Pancreas (tissue), 10 donors: ENCODE results near the gene LGALS16. TPM values are rescaled to one million over a fixed set of nuclear protein-coding genes. Genes with fewer than 3 reads are reported as not detected.
"Not testable (repeated sequence)": the region's sequence is repeated elsewhere in the genome, so short reads cannot be mapped to it uniquely, and the experiment has no call there.

Experiments used
- ATAC-seq, 4 donors: fragments of 200-7000 bp; cut with Tn5 transposase; one replicate each; pipeline versions ENCODE4 v1.8.0 to v1.9.1; 2020; ENCODE audit warnings: mild to moderate bottlenecking in 4 of 4, moderate library complexity in 4 of 4
- DNase-seq, 6 donors: peaks; one replicate each; pipeline ENCODE4 v3.0.0-alpha.2; 2020
- FAIRE-seq: peaks from 2 replicates; lab custom pipeline; 2012; peaks lifted over from hg19 to GRCh38; lab: Jason Lieb, UNC
- H3K27ac ChIP-seq, 4 donors: fragments of 200-600 bp; sonication (generic); 1 replicate in 3 of 4; 2 replicates in 1 of 4; pipeline versions ENCODE4 v1.5.0 to v1.8.0; 2020
- H3K27me3 ChIP-seq, 4 donors: fragments of 200-600 bp; one replicate each; pipeline ENCODE4 v1.8.0; 2021
- H3K36me3 ChIP-seq, 3 donors: fragments of 200-600 bp; sonication (generic) in 1 of 3; one replicate each; pipeline versions ENCODE4 v1.5.0 to v1.8.0; 2020 to 2021
- H3K4me1 ChIP-seq, 3 donors: fragments of 200-600 bp; one replicate each; pipeline ENCODE4 v1.8.0; 2021
- H3K4me3 ChIP-seq, 4 donors: fragments of 200-600 bp; sonication (generic) in 2 of 4; one replicate each; pipeline versions ENCODE4 v1.5.0 to v1.8.0; 2020 to 2021
- H3K9me3 ChIP-seq, 4 donors: fragments of 200-600 bp; one replicate each; pipeline ENCODE4 v1.8.0; 2021
- WGBS, 2 donors: extraction: QIAGEN DNeasy Blood & Tissue Kit; methylation state at CpG; one replicate each; pipeline ENCODE4 v1.1.7; 2013; 5-methylcytosine and 5-hydroxymethylcytosine counted together
- intact Hi-C, 3 donors: fragments of 100-400 bp; cut with DNase I; formaldehyde crosslinking; loops; one replicate each; pipeline versions ENCODE4 v1.11.1 to v1.14.2; 2022
- polyA plus RNA-seq, 2 donors: library from polyadenylated mRNA; stranded (reverse); fragments of 200-250 nt; gene quantifications; one replicate each; pipeline ENCODE4 v1.2.3, GENCODE V29; 2013
- total RNA-seq, 6 donors: library from RNA; stranded (reverse); fragmentation: NEBNext Ultra II Directional in 4 of 6; extraction: Animal tissue kit (Norgen Biotek cat#: 25700) in 4 of 6; gene quantifications; one replicate each; pipeline versions ENCODE4 v1.2.1 to v1.2.4, GENCODE V29; 2021 to 2023
- TF ChIP-seq, protein P1 (sequence below), 4 donors: fragments of 200-600 bp; sonication (generic) in 3 of 4; IDR thresholded peaks; one replicate each; pipeline versions ENCODE4 v1.5.0 to v1.8.0; 2021; ENCODE audit warnings: antibody characterized with exemption in 4 of 4
- donor health status: healthy with polysubstance abuse.
- donor health status: DM: no; HTN: no; CAD: no; lungs with moderate emphysema.
- donor health status: DM: no; HTN: no; CAD: no.
- donor health status: control.
- donor health status: control.
- donor health status: Bipolar disorder and iron deficiency.
- donor health status: DM: yes; HTN: yes; CAD: no.
- donor health status: DM: no; HTN: no; CAD: no.
- donor health status: DM: no; HTN: no; CAD: no.
- donor health status: DM: yes; HTN: yes; CAD: no.

Gene LGALS16
- total and polyA plus RNA-seq, 8 donors = not detected

DNA sequence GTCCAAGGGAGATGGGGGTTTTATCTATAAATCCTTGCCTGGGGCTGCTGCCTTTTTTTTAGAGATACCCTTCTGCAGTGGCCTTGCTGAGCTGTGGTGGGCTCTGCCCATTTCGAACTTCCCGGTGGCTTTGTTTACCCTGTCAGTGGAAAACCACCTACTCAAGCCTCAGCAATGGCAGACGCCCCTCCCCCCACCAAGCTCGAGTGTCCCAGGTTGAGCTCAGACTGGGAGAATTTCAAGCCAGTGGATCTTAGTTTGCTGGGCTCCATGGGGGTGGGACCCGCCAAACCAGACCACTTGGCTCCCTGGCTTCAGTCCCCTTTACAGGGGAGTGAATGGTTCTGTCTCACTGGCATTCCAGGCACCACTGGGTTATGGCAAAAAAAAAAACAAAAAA is 31.8 kb upstream of the LGALS16 start:
- FAIRE-seq (no peak), ATAC-seq (no peak), DNase-seq (no peak)
- TF ChIP-seq, protein P1, sequence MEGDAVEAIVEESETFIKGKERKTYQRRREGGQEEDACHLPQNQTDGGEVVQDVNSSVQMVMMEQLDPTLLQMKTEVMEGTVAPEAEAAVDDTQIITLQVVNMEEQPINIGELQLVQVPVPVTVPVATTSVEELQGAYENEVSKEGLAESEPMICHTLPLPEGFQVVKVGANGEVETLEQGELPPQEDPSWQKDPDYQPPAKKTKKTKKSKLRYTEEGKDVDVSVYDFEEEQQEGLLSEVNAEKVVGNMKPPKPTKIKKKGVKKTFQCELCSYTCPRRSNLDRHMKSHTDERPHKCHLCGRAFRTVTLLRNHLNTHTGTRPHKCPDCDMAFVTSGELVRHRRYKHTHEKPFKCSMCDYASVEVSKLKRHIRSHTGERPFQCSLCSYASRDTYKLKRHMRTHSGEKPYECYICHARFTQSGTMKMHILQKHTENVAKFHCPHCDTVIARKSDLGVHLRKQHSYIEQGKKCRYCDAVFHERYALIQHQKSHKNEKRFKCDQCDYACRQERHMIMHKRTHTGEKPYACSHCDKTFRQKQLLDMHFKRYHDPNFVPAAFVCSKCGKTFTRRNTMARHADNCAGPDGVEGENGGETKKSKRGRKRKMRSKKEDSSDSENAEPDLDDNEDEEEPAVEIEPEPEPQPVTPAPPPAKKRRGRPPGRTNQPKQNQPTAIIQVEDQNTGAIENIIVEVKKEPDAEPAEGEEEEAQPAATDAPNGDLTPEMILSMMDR (IDR thresholded peaks at IDR 0.05) = no peak
- 8 to 11% methylated on average over 5 of the region's 5 CpGs for WGBS, 2 donors
- Histone ChIP-seq H3K4me1 (no peaks in the 10 kb centered on the region), H3K4me3 (no peak overlapping the region), H3K27me3 (peaks cover 0 to 10% (median 0%) of the 10 kb centered on the region in 4 donors), H3K9me3 (no peaks in the 10 kb centered on the region), H3K36me3 (no peaks in the 10 kb centered on the region), H3K27ac (no peak overlapping the region)
- intact Hi-C loops = no loop called here

- intact Hi-C loops, ATAC-seq, DNase-seq, H3K27ac ChIP-seq, H3K27me3 ChIP-seq, H3K36me3 ChIP-seq, H3K9me3 ChIP-seq, H3K4me3 ChIP-seq, H3K4me1 ChIP-seq, FAIRE-seq: not testable (repeated sequence)
- WGBS, 2 donors = 30 to 45% methylated on average over 2 of the region's 2 CpGs
These were observed 28.1 kb upstream of the LGALS16 start for GRCh38 chr19:39627631-39628030.

- H3K9me3 ChIP-seq = no peaks in the 10 kb centered on the region
- TF ChIP-seq, protein P1 (IDR thresholded peaks at IDR 0.05) = no peak
- no peak overlapping the region for H3K4me3 ChIP-seq
- no peak overlapping the region for H3K27ac ChIP-seq
- FAIRE-seq = no peak
- intact Hi-C loops = no loop called here
- no peaks in the 10 kb centered on the region for H3K36me3 ChIP-seq
- ATAC-seq = no peak
- H3K27me3 ChIP-seq = peaks cover 0 to 3% (median 0%) of the 10 kb centered on the region in 4 donors
- DNase-seq = no peak
- no peaks in the 10 kb centered on the region for H3K4me1 ChIP-seq
- 62 to 70% methylated on average over 4 of the region's 4 CpGs for WGBS, 2 donors
These were observed 24.5 kb upstream of the LGALS16 start for GRCh38 chr19:39631178-39631577.

DNA sequence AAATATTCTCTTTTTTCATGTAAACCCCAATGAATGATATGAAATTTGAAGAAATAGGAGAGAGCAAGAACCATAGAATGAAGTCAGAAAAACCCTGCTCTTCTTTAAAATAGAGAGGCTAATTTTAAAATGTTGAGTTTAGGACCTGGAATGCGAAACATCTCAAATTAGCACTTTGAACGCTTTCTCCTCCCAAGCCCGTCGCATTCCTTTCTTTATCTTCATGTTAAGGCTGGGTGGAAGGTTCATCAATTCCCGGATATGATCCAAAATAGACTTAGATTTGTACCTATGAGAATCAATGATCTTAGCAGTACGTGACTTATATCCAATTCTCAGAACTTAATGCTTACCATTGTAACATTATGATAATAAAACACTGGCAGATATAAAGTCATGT is 24.1 kb upstream of the LGALS16 start:
- FAIRE-seq (no peak), DNase-seq (no peak), ATAC-seq (no peak)
- Histone ChIP-seq H3K9me3 (no peaks in the 10 kb centered on the region), H3K4me3 (no peak overlapping the region), H3K36me3 (no peaks in the 10 kb centered on the region), H3K4me1 (no peaks in the 10 kb centered on the region), H3K27ac (no peak overlapping the region), H3K27me3 (peaks cover 0 to 3% (median 0%) of the 10 kb centered on the region in 4 donors)
- TF ChIP-seq, protein P1 (IDR thresholded peaks at IDR 0.05) = no peak
- 45 to 52% methylated on average over 6 of the region's 6 CpGs for WGBS, 2 donors
- intact Hi-C loops = no loop called here

DNA sequence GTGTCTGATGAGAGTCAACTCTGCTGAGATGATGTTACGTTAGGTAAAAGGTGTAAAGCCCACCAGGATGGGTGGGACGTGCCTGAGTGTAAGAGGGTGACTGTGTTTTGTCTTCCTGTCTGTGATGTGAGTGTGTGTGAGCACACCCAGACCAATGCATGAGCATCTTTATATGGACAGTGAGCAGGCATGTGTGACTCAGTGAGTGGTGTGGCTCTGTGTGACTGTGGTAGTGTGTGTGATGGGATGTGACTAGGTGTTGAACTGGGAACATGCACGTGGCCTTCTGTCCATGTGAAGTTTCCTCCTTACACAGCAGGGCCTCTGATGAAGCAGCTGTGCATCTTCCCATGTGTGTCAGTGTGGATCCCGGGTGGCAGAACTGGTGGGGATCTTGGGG is 17.8 kb upstream of the LGALS16 start:
- ATAC-seq = no peak
- 36 to 43% methylated on average over 4 of the region's 4 CpGs for WGBS, 2 donors
- Histone ChIP-seq H3K9me3 (no peaks in the 10 kb centered on the region), H3K36me3 (no peaks in the 10 kb centered on the region), H3K4me3 (no peak overlapping the region), H3K27me3 (no peaks in the 10 kb centered on the region), H3K4me1 (no peaks in the 10 kb centered on the region), H3K27ac (no peak overlapping the region)
- intact Hi-C loops = no loop called here
- FAIRE-seq = no peak
- no peak for DNase-seq
- TF ChIP-seq, protein P1 (IDR thresholded peaks at IDR 0.05) = no peak
